ENCODE results near the gene FGFBP3. TPM values are rescaled to one million over a fixed set of nuclear protein-coding genes. Genes with fewer than 3 reads are reported as not detected.
A peak's percentile ranks its signal among the peaks of the same experiment; 100 is the strongest.

Gene FGFBP3
- total and polyA plus RNA-seq, 2 of the 13 experiments (the other 11 are each of a cell fraction or from before 2014, with no cell fraction given) = 0.50 to 2.0 TPM

DNA sequence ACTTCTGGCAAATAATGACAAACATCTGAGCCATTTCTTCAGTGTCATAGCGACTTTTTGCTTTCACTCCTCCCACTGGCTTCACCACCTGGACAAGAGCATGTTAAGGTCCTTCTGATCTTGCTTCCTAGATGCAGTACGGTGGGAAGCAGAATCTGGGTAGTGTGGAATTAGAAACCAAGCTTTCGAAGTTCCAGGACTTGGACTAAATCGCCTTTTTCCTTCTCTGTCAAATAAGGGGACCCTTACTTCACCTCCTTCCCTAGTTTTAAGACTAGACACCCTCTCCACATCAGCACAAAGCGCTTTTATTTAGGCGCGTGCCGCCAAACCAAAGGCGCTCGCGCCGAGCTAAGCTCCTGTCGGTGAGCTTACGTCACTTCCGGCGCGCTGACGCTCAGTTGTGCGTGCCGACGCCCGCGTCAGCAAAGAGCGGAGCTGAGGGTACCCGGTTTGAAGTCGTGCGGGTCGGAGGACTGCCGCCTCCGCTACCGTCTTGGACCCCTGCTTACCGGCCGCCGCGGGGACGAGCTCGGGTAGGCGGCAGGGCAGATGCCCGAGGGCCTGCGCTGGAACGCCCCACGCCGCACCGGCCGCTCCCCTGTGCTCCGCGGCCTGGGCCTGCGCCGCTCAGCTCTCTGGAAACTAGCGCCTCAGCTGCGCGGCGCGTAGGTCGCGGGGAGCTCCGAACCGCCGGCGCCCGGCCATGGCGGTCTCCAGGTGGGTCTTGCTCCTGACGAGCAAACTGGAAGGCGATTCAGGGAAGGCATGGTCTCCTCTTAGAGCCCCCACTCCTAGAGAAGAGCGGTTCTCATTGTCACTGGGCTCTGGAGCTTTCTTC lies 14.3 kb upstream of the FGFBP3 start, which contains the start of gene BTAF1 (continued):
- TF ChIP-seq MAZ (IDR thresholded peaks at IDR 0.05; ENCODE audit: borderline replicate concordance, low read depth, low read length) = no peak; the same call in 1 of the 2 replicates
- peak; percentile 83 for TF ChIP-seq MAZ (CRISPR knock-in tag; IDR thresholded peaks at IDR 0.05; ENCODE audit: low read depth)
- peak; percentile 71; the same call in 1 of the 2 replicates for TF ChIP-seq ZBTB8A (CRISPR knock-in tag; IDR thresholded peaks at IDR 0.05; ENCODE audit: borderline replicate concordance, low read depth)
- TF ChIP-seq NFKBIZ (CRISPR knock-in tag; IDR thresholded peaks at IDR 0.05) = no peak
- TF ChIP-seq, protein P1, sequence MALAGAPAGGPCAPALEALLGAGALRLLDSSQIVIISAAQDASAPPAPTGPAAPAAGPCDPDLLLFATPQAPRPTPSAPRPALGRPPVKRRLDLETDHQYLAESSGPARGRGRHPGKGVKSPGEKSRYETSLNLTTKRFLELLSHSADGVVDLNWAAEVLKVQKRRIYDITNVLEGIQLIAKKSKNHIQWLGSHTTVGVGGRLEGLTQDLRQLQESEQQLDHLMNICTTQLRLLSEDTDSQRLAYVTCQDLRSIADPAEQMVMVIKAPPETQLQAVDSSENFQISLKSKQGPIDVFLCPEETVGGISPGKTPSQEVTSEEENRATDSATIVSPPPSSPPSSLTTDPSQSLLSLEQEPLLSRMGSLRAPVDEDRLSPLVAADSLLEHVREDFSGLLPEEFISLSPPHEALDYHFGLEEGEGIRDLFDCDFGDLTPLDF (CRISPR knock-in tag; IDR thresholded peaks at IDR 0.05) = peak; percentile 85
- no peak; the same call in 1 of the 2 replicates for TF ChIP-seq HNF4A (CRISPR knock-in tag; IDR thresholded peaks at IDR 0.05)
- no peak for TF ChIP-seq RARA (CRISPR knock-in tag; IDR thresholded peaks at IDR 0.05)
- TF ChIP-seq, protein P2, sequence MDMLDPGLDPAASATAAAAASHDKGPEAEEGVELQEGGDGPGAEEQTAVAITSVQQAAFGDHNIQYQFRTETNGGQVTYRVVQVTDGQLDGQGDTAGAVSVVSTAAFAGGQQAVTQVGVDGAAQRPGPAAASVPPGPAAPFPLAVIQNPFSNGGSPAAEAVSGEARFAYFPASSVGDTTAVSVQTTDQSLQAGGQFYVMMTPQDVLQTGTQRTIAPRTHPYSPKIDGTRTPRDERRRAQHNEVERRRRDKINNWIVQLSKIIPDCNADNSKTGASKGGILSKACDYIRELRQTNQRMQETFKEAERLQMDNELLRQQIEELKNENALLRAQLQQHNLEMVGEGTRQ (IDR thresholded peaks at IDR 0.05; ENCODE audit: low read depth, low read length) = no peak
- TF ChIP-seq, protein P2 (CRISPR knock-in tag; IDR thresholded peaks at IDR 0.05; ENCODE audit: borderline replicate concordance) = no peak
- TF ChIP-seq SCMH1 (CRISPR knock-in tag; IDR thresholded peaks at IDR 0.05; ENCODE audit: borderline replicate concordance) = no peak
- TF ChIP-seq, protein P3, sequence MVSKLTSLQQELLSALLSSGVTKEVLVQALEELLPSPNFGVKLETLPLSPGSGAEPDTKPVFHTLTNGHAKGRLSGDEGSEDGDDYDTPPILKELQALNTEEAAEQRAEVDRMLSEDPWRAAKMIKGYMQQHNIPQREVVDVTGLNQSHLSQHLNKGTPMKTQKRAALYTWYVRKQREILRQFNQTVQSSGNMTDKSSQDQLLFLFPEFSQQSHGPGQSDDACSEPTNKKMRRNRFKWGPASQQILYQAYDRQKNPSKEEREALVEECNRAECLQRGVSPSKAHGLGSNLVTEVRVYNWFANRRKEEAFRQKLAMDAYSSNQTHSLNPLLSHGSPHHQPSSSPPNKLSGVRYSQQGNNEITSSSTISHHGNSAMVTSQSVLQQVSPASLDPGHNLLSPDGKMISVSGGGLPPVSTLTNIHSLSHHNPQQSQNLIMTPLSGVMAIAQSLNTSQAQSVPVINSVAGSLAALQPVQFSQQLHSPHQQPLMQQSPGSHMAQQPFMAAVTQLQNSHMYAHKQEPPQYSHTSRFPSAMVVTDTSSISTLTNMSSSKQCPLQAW (CRISPR knock-in tag; IDR thresholded peaks at IDR 0.05) = no peak
- TF ChIP-seq PAF1 (CRISPR knock-in tag; IDR thresholded peaks at IDR 0.05) = no peak
- peak; percentile 47; the same call in 1 of the 2 replicates for TF ChIP-seq ZNF598 (CRISPR knock-in tag; IDR thresholded peaks at IDR 0.05; ENCODE audit: borderline replicate concordance)
- TF ChIP-seq, protein P4, sequence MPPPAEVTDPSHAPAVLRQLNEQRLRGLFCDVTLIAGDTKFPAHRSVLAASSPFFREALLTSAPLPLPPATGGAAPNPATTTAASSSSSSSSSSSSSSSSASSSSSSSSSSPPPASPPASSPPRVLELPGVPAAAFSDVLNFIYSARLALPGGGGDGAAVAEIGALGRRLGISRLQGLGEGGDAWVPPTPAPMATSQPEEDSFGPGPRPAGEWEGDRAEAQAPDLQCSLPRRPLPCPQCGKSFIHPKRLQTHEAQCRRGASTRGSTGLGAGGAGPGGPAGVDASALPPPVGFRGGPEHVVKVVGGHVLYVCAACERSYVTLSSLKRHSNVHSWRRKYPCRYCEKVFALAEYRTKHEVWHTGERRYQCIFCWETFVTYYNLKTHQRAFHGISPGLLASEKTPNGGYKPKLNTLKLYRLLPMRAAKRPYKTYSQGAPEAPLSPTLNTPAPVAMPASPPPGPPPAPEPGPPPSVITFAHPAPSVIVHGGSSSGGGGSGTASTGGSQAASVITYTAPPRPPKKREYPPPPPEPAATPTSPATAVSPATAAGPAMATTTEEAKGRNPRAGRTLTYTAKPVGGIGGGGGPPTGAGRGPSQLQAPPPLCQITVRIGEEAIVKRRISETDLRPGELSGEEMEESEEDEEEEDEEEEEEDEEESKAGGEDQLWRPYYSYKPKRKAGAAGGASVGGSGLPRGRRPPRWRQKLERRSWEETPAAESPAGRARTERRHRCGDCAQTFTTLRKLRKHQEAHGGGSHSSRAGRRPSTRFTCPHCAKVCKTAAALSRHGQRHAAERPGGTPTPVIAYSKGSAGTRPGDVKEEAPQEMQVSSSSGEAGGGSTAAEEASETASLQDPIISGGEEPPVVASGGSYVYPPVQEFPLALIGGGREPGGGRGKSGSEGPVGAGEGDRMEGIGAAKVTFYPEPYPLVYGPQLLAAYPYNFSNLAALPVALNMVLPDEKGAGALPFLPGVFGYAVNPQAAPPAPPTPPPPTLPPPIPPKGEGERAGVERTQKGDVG (CRISPR knock-in tag; IDR thresholded peaks at IDR 0.05; ENCODE audit: borderline replicate concordance) = no peak
- TF ChIP-seq, protein P5, sequence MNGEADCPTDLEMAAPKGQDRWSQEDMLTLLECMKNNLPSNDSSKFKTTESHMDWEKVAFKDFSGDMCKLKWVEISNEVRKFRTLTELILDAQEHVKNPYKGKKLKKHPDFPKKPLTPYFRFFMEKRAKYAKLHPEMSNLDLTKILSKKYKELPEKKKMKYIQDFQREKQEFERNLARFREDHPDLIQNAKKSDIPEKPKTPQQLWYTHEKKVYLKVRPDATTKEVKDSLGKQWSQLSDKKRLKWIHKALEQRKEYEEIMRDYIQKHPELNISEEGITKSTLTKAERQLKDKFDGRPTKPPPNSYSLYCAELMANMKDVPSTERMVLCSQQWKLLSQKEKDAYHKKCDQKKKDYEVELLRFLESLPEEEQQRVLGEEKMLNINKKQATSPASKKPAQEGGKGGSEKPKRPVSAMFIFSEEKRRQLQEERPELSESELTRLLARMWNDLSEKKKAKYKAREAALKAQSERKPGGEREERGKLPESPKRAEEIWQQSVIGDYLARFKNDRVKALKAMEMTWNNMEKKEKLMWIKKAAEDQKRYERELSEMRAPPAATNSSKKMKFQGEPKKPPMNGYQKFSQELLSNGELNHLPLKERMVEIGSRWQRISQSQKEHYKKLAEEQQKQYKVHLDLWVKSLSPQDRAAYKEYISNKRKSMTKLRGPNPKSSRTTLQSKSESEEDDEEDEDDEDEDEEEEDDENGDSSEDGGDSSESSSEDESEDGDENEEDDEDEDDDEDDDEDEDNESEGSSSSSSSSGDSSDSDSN (CRISPR knock-in tag; IDR thresholded peaks at IDR 0.05) = peak; percentile 93
- no peak for TF ChIP-seq XBP1 (CRISPR knock-in tag; IDR thresholded peaks at IDR 0.05)
- TF ChIP-seq MBD4 (IDR thresholded peaks at IDR 0.05; ENCODE audit: borderline replicate concordance, low read length) = no peak
- TF ChIP-seq ASH2L (IDR thresholded peaks at IDR 0.05; ENCODE audit: insufficient read length, low read depth, low read length) = peak; percentile 98

Measured in HepG2 (cell line).